Measurements from ENCODE around the gene CD84.
"Not testable (repeated sequence)": the region's sequence is repeated elsewhere in the genome, so short reads cannot be mapped to it uniquely, and the experiment has no call there.

Gene CD84

GRCh38 chr1:160504651-160505050 is 74.6 kb downstream of the CD84 start:
- no peak for DNase-seq (ENCODE audit: low spot score)

DNA sequence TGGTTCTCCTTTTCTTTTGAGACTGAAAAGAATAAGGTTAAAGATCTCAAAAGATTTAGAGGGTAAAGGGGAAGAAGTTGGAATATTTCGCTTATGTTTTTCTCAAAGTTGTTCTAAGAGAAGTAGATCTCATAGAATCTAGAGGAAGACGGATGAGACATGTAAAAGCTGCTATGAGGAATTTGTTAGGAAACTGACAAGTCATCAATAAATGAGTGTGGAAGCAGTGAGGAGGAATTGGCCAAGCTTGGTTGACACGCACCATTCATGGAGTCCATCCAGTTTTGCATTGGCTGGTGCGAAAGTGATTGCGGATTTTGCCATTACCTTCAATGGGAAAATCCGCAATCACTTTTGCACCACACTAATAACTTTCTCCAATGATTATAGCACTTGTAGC is 76.2 kb downstream of the CD84 start:
- DNase-seq (ENCODE audit: low spot score), result no peak

GRCh38 chr1:160500321-160500990 is 78.8 kb downstream of the CD84 start:
- no peak for DNase-seq (ENCODE audit: low spot score)

GRCh38 chr1:160499631-160500030 is 79.7 kb downstream of the CD84 start:
- no peak for DNase-seq (ENCODE audit: low spot score)

DNA sequence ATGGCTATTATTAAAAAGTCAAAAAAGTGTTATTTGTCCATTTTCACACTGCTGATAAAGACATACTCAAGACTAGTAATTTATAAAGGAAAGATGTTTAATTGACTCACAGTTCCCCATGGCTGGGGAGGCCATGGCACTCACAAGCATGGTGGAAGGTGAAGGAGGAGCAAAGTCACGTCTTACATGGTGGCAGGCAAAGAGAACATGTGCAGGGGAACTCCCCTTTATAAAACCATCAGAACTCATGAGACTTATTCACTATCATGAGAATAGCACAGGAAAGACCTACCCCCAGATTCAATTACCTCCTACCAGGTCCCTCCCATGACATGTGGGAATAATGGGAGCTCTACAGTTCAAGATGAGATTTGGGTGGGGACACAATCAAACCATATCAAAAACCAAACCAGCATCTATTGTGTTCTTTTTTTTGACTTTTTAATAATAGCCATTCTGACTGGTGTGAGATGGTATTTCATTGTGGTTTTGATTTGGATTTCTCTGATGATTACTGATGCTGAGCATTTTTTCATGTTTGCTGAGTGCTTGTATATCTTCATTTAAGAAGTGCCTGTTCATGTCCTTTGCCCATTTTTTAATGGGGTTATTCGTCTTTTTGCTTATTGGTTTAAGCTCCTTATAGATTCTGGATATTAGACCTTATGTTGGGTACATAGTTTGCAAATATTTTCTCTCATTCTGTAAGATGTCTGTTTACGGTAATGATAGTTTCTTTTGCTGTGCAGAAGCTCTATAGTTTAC is 80.8 kb downstream of the CD84 start:
- DNase-seq (ENCODE audit: low spot score), result not testable (repeated sequence)

- no peak for DNase-seq (ENCODE audit: low spot score)
Measured at GRCh38 chr1:160496334-160496733, 83.0 kb downstream of the CD84 start.

DNA sequence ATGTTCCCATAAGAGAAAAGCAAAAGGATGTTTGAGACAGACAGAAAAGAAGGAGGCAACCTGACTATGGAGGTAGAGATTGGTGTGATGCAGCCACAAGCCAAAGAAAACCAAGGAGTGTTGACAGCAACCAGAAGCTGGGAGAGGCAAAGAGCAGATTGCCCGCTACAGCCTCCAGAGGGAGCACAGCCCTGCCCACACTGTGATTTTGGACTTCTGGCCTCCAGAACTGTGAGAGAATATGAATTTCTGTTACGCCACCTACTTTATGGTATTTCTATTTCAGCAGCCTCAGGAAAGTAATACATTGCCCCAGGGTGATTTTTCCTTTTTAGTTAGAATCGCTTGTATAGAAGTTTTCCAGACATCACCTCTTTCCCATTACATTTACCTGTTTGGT is 84.7 kb downstream of the CD84 start:
- DNase-seq (ENCODE audit: low spot score), result no peak

GRCh38 chr1:160492617-160493016 is 86.7 kb downstream of the CD84 start:
- DNase-seq (ENCODE audit: low spot score), result no peak

DNA sequence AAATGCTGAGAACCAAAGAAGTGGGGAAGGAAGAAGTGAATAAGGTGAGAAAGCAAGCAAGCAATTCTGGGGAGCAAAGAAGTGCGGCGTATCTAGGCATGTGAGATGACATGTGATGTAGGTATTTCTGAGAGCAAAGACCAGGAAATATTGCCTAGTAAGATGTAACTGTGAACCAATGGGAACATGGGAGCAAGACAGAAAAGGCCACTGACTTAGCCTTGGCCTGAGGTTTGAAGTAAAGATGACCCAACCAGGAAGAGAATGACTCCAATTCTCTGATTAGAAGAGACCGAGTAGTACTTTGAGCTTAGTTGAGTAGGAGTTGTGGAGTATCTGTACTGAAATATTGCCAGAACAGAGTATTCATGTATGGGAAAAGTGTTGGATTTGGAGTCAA is 87.3 kb downstream of the CD84 start:
- no peak for DNase-seq (ENCODE audit: low spot score)
